GM18505 (cell line): Measurements from ENCODE around the gene RAB6A.

Experiments
- ATAC-seq: cut with Tn5 transposase; IDR thresholded peaks from one replicate; pipeline ENCODE4 v1.9.1; 2021; ENCODE audit not compliant: unreplicated experiment
- POLR2A ChIP-seq: IDR thresholded peaks from 4 replicates; pipeline ENCODE4 v1.6.1; 2011; ENCODE audit warnings: borderline replicate concordance; ENCODE audit not compliant: insufficient read depth, insufficient read length; ENCODE audit errors: extremely low read depth

The RAB6A gene

GRCh38 chr11:73662445-73663157 is 98.3 kb downstream of the RAB6A start:
- no peak for ATAC-seq

DNA sequence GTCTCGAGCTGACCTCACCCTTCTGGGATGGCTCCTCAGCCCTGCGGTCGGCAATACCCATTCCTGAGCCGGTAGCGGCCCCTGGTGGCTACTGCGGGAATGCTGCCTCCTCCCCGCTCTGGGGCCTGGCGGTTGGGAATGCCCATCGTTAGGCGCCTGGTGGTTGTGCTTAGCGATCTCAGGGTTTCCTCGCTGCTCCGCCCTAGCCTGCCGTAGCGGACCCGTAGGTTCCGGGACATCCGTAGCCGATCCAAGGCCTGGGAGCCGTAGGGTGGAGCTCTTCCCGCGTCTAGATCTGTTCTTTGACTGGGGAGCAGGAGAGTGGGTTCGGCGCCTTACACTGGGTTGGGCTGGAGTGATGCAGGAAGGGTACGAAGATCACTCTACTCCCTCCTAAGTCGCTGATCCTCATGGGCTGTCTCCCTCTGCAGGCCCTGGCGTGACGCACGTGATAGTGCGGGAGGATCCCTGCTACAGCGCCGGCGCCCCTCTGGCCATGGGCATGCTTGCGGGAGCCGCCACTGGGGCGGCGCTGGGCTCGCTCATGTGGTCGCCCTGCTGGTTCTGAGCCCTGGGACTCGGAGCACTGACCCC is 99.7 kb downstream of the RAB6A start:
- ATAC-seq: peak; percentile 69
- no peak for TF ChIP-seq POLR2A

More at GRCh38 chr11:73662445-73663157, 98.3 kb downstream of the RAB6A start:
- no peak for TF ChIP-seq POLR2A

DNA sequence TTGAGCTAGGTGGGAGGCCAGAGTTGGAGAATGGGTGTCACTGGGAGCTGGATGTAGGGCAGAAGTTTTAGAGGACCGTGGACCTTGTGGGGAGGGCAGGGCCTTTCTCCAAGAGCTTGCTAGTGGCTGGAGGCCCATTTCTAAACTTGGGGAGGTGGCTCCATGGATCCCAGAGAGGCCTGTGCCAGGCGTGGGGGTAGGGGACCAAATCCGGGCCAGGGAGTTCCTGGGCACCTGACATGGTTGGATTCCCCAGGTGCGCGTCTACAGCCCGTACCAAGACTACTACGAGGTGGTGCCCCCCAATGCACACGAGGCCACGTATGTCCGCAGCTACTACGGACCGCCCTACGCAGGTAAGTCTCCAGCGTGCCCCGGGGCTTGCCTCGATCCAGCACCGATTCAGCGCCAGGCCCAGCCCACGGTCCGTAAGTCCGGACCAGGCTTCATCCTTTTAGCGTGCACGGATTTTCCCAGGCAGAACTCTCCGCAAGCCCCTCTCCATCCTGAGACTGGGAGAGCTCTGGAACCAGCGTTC is 100.3 kb downstream of the RAB6A start:
- no peak for ATAC-seq
- TF ChIP-seq POLR2A: no peak

DNA sequence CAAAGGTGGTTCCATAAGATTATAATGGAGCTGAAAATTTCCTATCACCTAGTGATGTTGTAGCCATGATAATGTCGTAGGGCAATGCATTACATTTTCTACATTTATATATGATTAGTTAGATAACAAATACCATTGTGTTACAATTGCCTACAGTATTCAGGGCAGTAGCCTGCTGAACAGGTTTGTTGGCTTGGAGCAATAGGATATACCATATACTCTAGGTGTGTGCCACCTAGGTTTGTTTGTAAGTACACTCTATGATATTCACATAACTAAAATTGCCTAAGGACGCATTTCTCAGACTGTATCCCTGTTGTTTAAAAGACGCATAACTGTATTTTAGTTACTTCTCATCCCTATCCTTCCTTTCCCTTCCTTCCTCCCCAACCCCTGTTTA is 100.9 kb downstream of the RAB6A start:
- TF ChIP-seq POLR2A: no peak
- ATAC-seq: no peak

DNA sequence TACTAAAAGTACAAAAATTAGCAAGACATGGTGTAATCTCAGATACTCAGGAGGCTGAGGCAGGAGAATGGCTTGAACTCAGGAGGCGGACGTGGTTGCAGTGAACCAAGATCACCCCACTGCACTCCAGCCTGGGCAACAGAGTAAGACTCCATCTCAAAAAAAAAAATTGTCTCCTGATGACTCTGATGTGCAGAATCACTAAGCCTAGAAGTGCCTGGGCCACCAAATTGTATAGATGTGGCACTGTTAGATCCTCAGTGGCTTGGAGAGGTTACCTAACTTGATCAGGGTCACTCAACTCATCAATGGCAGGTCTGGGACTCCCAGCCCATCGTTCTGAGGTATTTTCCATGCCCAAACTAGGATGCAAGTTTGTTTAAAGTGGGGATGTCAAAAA is 103.9 kb downstream of the RAB6A start:
- ATAC-seq: no peak
- TF ChIP-seq POLR2A: no peak

DNA sequence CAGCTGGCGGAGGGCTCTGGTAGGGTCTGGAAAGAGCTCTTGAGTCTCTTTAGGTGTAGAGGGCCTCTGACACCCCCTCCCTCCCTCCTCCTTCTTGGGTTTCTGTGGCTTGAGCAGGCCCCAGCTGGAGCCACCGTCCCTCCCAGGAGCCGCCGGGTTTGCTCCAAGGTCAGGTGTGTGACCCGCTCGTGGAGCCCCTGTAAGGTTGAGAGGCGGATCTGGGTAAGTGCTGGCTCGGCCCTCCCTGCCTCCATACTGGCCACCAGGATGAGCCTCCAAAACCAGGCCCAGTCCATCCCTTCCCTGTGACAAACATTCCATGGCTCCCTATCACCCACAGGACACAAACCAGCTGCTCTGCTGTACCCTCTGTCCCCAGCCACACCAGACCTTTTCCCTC is 105.2 kb downstream of the RAB6A start:
- ATAC-seq: no peak
- TF ChIP-seq POLR2A: no peak

DNA sequence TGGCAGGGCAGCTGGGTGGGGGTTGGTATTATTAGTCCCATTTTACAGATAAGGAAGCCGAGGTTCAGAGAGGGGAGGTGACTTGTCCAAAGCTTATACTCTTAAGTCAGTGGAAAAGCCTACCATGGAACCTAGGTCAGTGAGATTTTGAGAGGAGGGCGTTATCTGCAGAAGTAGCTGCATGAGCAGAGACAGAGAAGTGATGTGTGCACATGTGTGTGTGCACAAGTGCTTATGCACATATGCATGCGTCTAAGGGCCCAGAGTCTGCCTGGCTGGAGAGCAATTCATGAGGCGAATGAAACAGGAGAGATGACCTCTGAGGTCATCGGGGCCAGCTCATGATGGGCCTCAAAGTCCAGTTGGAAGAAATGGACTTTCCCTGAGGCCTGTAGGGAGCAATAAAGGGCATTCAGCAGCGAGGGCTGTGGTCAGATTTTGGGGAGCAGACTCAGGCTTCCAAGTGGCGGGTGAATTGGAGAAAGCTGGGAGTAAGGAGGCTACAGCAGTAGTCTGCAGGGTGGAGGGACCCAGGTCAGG is 106.3 kb downstream of the RAB6A start:
- TF ChIP-seq POLR2A: no peak
- ATAC-seq: no peak

DNA sequence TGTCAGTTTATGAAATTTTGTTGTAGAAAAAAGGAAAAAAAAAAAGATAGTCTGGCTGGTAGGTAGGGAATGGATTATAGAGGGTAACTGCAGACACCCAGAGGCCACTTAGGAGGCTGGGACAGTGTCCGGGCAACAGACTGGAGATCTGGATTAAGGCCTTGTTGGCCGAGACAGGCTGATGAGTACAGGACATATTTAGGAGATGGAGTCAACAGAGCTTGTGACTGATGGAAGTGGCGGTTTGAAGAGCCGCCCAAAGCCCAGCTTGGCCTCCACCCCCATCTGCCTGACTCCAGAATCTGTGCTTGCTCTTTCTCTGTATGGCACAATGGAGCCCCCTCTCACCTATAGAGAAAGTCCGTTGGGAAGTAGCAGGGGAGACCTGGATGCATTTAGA is 106.9 kb downstream of the RAB6A start:
- no peak for ATAC-seq
- TF ChIP-seq POLR2A: no peak

GRCh38 chr11:73652856-73653559 is 107.9 kb downstream of the RAB6A start:
- no peak for ATAC-seq

DNA sequence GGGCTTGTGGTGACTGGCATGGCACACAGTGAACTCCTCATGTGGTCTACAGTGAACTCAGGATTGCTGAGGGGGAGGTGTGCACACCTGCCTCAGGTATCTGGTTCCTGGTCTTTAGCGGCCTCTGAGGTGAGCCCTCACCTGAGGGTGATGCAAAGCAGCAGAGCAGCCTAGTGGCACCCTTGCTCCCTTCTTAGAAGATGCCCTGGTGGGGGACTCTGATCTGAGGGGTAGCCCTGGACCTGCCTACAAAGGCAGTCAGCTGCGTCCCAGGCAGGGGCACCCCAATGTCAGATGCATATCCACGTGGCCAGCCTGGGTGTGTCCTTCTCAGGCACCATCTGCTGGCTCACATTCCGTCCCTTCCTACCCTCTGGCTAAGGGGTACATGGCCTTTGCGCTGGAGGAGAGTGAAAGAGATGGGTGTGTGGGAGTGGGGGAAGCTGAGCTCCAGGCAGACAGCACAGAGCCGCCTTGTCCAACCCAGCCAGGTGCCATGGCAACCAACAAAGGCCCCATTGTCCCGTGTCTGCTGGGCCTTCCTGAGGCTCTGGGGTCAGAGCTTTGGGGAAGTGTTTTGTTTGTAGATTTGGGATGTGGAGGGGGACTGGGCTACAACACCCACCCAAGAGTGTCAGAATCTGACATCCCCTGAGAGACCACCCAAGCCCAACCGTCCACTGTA is 108.7 kb downstream of the RAB6A start:
- ATAC-seq: no peak
- no peak for TF ChIP-seq POLR2A

More at GRCh38 chr11:73652856-73653559, 107.9 kb downstream of the RAB6A start:
- no peak for TF ChIP-seq POLR2A

DNA sequence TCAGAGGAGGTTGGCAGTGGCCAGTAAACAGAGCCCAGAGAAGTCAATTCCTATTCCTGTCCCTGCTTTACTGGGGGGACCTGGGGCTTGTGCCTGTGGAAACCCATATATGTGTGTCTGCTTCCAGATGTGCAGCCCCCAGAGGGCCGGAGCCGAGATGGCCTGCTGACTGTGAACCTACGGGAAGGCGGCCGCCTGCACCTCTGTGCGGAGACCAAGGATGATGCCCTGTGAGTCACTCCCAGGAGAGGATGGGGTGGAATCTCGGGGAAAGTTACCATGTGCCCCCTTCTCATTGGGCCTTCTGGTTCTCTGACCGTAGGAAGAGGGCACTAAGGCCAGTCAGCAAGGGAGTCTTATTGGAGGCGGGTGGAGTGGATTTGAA is 109.2 kb downstream of the RAB6A start:
- ATAC-seq: no peak
- no peak for TF ChIP-seq POLR2A

GRCh38 chr11:73651252-73651651 is 109.6 kb downstream of the RAB6A start:
- no peak for TF ChIP-seq POLR2A
- no peak for ATAC-seq

DNA sequence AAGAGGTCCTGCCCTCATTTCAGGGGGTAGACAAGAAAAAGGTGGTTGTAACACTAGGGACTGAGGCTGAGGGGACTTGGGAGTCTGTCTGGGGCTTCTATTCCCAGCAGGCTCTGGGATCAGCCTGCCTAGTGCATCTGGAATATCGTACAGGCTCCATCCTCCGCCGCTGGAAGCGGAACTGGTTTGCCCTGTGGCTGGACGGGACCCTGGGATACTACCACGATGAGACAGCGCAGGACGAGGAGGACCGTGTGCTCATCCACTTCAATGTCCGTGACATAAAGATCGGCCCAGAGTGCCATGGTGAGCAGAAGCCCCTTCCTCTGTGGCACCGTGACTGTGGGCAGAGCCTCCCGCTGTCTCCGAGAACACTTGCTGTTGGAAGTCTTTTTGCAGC is 110.5 kb downstream of the RAB6A start:
- TF ChIP-seq POLR2A: no peak
- ATAC-seq: no peak

DNA sequence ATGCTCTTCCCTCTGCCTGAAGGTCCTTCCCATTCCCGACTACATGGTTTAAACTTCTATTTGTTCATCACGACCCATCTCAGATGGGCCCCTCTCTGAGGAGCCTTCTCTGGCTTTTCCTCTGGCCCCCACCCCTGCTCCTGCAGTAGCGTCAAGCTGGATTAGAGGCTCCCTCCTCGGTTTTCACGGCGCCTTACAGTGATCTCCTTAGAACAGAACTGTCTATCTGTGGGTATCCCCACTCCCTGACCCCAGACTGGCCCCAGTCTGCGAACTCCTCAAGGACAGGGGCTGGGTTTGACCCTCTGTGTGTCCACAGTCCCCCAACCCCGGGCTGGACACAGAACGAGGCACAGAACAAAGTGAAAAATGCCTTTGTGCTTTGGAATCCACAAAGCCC is 111.7 kb downstream of the RAB6A start:
- no peak for ATAC-seq
- no peak for TF ChIP-seq POLR2A

GRCh38 chr11:73648571-73649046 is 112.3 kb downstream of the RAB6A start:
- no peak for TF ChIP-seq POLR2A
- ATAC-seq: no peak
